Measurements from ENCODE around the gene AQP11. TPM values are rescaled to one million over a fixed set of nuclear protein-coding genes. Genes with fewer than 3 reads are reported as not detected.
"Not testable (repeated sequence)": the region's sequence is repeated elsewhere in the genome, so short reads cannot be mapped to it uniquely, and the experiment has no call there.

The AQP11 gene
- total RNA-seq, 1 experiment from 2014 or later, result 2.2 TPM

- no peak overlapping the region for H3K27ac ChIP-seq (ENCODE audit: low read length)
- peak overlapping the region; percentile 50 for H2AFZ ChIP-seq (ENCODE audit: low read length)
- no peaks in the 10 kb centered on the region for H3K4me1 ChIP-seq (ENCODE audit: insufficient read depth, low read length)
- H3K9me3 ChIP-seq (ENCODE audit: low read length), result 0 out of 2 replicates have a peak, but pooled peaks cover 3% of the 10 kb centered on the region
- no peak for DNase-seq
- 0 out of 2 replicates have a peak overlapping the region, but pooled peaks have one; percentile 34 for H3K4me2 ChIP-seq (ENCODE audit: low read length)
- H3K36me3 ChIP-seq (ENCODE audit: low read depth, low read length), result no peaks in the 10 kb centered on the region
- intact Hi-C loops (cut with micrococcal nuclease), result loop anchor here (1.0 to 5.0 kb wide), 5 partner anchors 51 to 421 kb away; partner anchors contain the start of gene PAK1
- H3K4me3 ChIP-seq (ENCODE audit: low read length), result no peak overlapping the region
- no TSS peak for BruUV-seq (replicated peaks)
- H3F3A ChIP-seq (ENCODE audit: low read length, unreplicated experiment), result no peaks in the 10 kb centered on the region
- no peak for ATAC-seq
- no peaks in the 10 kb centered on the region for H4K20me1 ChIP-seq (ENCODE audit: low read length)
- H3K79me2 ChIP-seq (ENCODE audit: low read length), result no peaks in the 10 kb centered on the region
- CTCF ChIA-PET, result interaction anchor here (0.6 to 1.6 kb wide), 9 partner anchors 71 to 501 kb away, joined by 3 to 17 read pairs (median 4); no protein-coding TSS in a partner anchor
- no peaks in the 10 kb centered on the region for H3K9me2 ChIP-seq (replicated peaks; ENCODE audit: low read length)
- no peak overlapping the region for H3K9ac ChIP-seq (ENCODE audit: low read length)
- H3K27me3 ChIP-seq (ENCODE audit: low read length), result no peaks in the 10 kb centered on the region
- peak; percentile 0; the same call in 1 of the 2 replicates for TF ChIP-seq CTCF (conservative IDR thresholded peaks at IDR 0.05; ENCODE audit: low read depth, low read length)
- no peak for TF ChIP-seq EZH2phosphoT487 (IDR thresholded peaks at IDR 0.05; ENCODE audit: borderline replicate concordance, low read length)
- POLR2A ChIA-PET (ENCODE audit: unreplicated experiment), result interaction anchor here (0.5 kb wide), 1 partner anchor 595 kb away, joined by 8 read pairs; no protein-coding TSS in a partner anchor
Observed at GRCh38 chr11:77548552-77549445, 41.0 kb upstream of the AQP11 start.

- H3K27ac ChIP-seq (ENCODE audit: low read length); H3K27me3 ChIP-seq (ENCODE audit: low read length); CTCF ChIA-PET; H3K9ac ChIP-seq (ENCODE audit: low read length); H3K36me3 ChIP-seq (ENCODE audit: low read depth, low read length); intact Hi-C loops (cut with micrococcal nuclease); ATAC-seq; H3K4me1 ChIP-seq (ENCODE audit: insufficient read depth, low read length); H2AFZ ChIP-seq (ENCODE audit: low read length); H4K20me1 ChIP-seq (ENCODE audit: low read length); H3K9me3 ChIP-seq (ENCODE audit: low read length); H3F3A ChIP-seq (ENCODE audit: low read length, unreplicated experiment); H3K4me2 ChIP-seq (ENCODE audit: low read length); DNase-seq; BruUV-seq (replicated peaks); POLR2A ChIA-PET (ENCODE audit: unreplicated experiment); H3K9me2 ChIP-seq (replicated peaks; ENCODE audit: low read length); H3K79me2 ChIP-seq (ENCODE audit: low read length); H3K4me3 ChIP-seq (ENCODE audit: low read length): not testable (repeated sequence)
Observed at GRCh38 chr11:77551426-77551825, 38.3 kb upstream of the AQP11 start.

GRCh38 chr11:77557553-77557952 is 32.2 kb upstream of the AQP11 start:
- H3F3A ChIP-seq (ENCODE audit: low read length, unreplicated experiment), result no peaks in the 10 kb centered on the region
- no peak overlapping the region for H2AFZ ChIP-seq (ENCODE audit: low read length)
- no peaks in the 10 kb centered on the region for H3K9me2 ChIP-seq (replicated peaks; ENCODE audit: low read length)
- peaks cover 13% of the 10 kb centered on the region for H3K4me1 ChIP-seq (ENCODE audit: insufficient read depth, low read length)
- no peaks in the 10 kb centered on the region for H3K27me3 ChIP-seq (ENCODE audit: low read length)
- no peaks in the 10 kb centered on the region for H3K79me2 ChIP-seq (ENCODE audit: low read length)
- ATAC-seq, result peak; percentile 70
- H3K4me2 ChIP-seq (ENCODE audit: low read length), result no peak overlapping the region
- H3K36me3 ChIP-seq (ENCODE audit: low read depth, low read length), result no peaks in the 10 kb centered on the region
- no peaks in the 10 kb centered on the region for H4K20me1 ChIP-seq (ENCODE audit: low read length)
- TF ChIP-seq CTCF (conservative IDR thresholded peaks at IDR 0.05; ENCODE audit: low read depth, low read length), result peak; percentile 64
- TF ChIP-seq EZH2phosphoT487 (IDR thresholded peaks at IDR 0.05; ENCODE audit: borderline replicate concordance, low read length), result no peak
- TF ChIP-seq EZH2 (IDR thresholded peaks at IDR 0.05; ENCODE audit: low read length, unreplicated experiment), result no peak
- CTCF ChIA-PET, result interaction anchor here (1.1 to 2.0 kb wide), 3 partner anchors 362 to 428 kb away, joined by 3 to 9 read pairs (median 5); no protein-coding TSS in a partner anchor
- no peak overlapping the region for H3K27ac ChIP-seq (ENCODE audit: low read length)
- H3K9me3 ChIP-seq (ENCODE audit: low read length), result no peaks in the 10 kb centered on the region
- DNase-seq, result peak; percentile 57
- no peak overlapping the region for H3K9ac ChIP-seq (ENCODE audit: low read length)
- intact Hi-C loops (cut with micrococcal nuclease), result loop anchor here (1.0 to 2.0 kb wide), 2 partner anchors 61 to 365 kb away; no protein-coding TSS in a partner anchor
- H3K4me3 ChIP-seq (ENCODE audit: low read length), result no peak overlapping the region
- BruUV-seq (replicated peaks), result no TSS peak
- POLR2A ChIA-PET (ENCODE audit: unreplicated experiment), result no interaction called here
